Fibroblast of peridontal ligament (primary cell): Measurements from ENCODE around the gene ERBB4.
A peak's percentile ranks its signal among the peaks of the same experiment; 100 is the strongest.
"Not testable (repeated sequence)": the region's sequence is repeated elsewhere in the genome, so short reads cannot be mapped to it uniquely, and the experiment has no call there.

Experiments used
- DNase-seq: peaks from one replicate; pipeline ENCODE4 v3.0.0-alpha.2; 2010; ENCODE audit errors: extremely low read depth

The ERBB4 gene

DNA sequence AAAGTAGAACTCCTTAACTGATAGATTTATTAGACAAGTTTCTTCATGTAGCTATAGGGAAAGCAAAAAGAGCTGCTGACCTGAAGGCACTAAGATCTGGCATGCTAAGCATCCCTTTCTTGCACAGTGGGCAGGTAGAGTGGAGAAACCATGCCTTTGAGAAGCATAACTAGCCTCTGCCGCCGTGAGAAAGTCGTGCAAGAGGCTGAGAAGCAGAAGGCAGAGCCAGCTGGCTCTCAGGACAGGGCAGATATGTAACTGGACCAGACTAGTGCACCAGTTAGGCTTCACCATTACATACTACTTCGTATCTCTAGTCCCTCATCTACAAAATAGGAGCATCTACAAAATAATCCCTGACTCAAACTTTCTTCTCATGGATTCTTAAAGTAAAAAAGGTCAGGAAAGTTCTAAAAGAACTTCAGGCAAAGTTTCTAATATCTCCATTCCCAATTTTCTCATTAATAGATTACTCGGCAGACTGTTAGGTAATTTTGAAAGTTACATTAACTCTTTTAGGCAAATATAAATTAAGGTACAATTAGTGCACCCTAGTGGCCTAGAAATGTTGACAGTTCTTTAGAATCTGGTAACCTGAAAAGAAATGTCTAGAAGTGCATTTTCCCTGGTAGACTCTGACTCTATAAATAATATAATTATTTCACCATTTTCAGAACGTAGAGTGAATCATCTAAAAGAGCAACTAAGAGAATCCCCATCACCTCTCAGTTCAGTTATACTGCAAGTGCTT is 10.3 kb downstream of the ERBB4 start:
- no peak for DNase-seq

GRCh38 chr2:212526059-212526458 is 12.5 kb downstream of the ERBB4 start:
- DNase-seq, result no peak

DNA sequence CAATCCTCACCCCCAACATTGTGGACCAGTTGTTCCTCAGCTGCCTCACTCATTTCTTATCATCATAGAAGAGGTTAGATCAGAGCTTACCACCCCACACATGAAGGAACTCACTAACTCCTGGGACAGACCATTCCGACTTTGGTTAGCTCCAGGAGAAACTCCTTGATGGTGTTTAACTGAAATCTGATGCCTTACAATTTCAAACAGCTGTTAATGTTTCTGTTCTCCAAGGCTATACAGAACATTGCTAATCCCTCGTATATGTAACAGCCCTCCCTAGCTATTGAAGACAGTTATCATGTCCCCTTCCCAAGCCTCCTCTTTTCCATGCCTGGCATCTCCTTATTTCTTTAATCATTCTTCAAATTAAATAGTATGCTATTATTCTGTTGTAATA is 14.8 kb downstream of the ERBB4 start:
- DNase-seq, result no peak

DNA sequence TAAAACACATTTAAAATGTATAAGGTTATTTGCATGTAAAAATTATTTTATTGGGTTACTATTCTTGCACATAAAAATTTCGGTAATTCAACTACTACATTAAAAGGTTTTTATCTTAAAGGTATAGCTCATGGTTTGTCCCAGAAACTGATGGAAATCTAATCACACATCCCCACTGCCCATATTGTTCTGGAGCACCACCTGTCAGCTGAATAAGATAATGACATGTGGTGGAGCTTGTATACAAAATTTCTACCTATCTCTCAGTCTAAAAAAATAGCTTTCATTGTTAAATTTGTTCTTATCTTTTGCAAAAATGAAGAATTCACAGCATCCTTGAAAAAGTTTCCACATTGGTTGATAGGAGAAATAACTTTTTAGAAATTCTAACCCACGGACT is 18.3 kb downstream of the ERBB4 start:
- peak; percentile 37 for DNase-seq

DNA sequence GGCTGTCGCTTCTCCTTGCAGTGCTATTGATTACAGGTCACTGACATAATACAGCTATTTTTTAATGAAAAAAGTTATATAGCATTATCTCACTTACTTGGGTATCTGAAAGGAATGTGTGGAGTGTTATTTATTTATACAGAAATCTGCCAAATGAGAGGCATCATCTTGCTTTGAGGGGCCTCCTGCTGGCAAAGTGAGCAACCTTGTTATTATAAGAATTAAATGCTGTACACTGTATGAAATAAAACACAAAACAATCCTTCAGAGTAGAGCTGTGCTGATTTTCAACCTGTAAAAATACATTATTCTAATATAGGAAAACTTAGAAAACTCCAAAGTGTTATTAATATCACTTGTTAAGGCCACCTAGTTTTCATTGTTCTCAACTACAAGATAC is 20.9 kb downstream of the ERBB4 start:
- DNase-seq, result no peak

- no peak for DNase-seq
These were observed 33.0 kb downstream of the ERBB4 start for GRCh38 chr2:212505586-212505985.

DNA sequence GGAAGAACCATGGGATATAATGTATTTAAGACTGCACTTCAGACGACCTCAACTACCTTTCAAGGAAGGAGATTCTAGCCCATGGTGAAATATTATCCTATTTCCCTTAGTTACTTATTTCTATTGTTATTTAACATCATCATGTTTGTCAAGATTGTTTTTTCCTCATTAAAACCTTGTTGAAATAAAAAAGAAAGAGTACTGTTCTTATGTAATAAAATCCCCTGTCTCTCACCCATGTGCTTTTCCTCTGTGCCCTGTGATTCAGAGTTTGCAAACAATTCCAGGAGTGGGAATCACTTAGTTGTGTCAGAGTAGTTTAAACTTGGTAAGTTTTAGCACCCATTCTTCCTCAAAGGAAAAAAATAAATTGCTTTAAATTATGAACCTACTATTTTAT is 43.6 kb downstream of the ERBB4 start:
- no peak for DNase-seq

DNA sequence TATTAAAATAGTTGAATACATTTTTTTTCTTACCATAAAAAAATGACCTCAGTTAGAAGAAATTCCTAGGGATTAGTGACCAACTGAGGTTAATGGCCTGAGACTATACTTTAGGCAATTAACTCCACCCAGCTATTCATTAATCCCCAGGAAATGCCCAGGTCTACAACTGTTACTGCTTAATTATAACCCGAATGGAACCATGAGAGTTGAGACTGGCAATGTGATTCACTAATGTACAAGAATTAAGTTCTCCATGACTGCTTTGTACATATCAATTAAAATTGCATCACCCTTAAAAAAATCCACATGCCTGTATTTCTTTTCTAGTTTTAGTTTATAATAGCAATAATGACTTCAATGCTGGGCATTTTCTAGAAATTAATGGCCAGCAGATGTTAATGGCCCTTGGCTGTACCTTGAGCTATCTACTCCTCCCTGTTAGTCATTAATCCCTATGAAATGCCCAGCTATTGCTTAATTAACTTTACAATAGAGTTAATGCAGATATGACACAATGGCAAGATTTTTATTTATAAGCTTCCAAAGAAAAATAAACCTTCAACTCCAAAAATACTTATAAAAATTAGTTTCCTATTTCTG is 44.1 kb downstream of the ERBB4 start:
- no peak for DNase-seq

GRCh38 chr2:212489719-212490346 is 48.8 kb downstream of the ERBB4 start:
- DNase-seq, result no peak

- DNase-seq, result no peak
These were observed 50.0 kb downstream of the ERBB4 start for GRCh38 chr2:212488611-212489010.

- DNase-seq, result no peak
These were observed 54.0 kb downstream of the ERBB4 start for GRCh38 chr2:212484563-212485080.

GRCh38 chr2:212480447-212480846 is 58.2 kb downstream of the ERBB4 start:
- no peak for DNase-seq

- DNase-seq, result no peak
These were observed 61.0 kb downstream of the ERBB4 start for GRCh38 chr2:212477571-212477970.

DNA sequence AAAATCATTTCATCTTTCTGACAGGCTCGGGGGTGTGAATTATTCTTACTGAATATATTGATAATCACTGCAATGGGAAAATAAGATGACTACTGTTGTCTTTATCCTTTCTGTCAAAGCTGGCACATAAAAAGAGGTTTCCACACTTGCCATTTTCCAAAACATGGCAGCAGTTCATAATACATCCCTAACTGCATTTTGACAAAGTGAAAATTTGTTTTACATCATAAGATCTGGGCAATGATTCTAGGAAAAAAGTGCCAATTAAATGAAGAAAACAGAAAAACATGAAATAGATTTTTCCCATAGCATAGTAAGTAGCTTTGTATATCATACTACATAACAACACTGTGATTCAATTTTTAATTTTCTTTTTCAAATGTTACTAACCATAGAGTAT is 65.4 kb downstream of the ERBB4 start:
- DNase-seq, result no peak

- DNase-seq, result not testable (repeated sequence)
These were observed 71.1 kb downstream of the ERBB4 start for GRCh38 chr2:212467551-212467950.

DNA sequence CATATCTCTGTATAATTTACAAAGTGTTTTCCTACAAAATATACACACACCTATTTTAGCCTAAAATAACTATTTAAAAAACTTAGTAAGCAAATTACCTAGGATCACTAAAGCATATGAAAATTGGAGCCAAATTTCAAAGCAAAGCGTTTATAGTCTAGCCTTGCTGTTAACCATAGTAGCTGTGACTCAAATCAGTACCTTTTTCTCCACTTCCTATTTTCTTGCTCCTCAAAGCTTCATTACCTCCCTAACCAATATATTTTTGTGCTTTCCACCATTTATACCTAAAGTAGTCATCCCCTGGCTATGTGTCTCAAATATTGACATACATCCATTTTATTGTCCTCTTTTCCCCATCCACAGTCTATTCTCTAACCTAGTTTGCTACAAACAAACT is 73.1 kb downstream of the ERBB4 start:
- no peak for DNase-seq

- DNase-seq, result not testable (repeated sequence)
These were observed 76.9 kb downstream of the ERBB4 start for GRCh38 chr2:212461708-212462107.

DNA sequence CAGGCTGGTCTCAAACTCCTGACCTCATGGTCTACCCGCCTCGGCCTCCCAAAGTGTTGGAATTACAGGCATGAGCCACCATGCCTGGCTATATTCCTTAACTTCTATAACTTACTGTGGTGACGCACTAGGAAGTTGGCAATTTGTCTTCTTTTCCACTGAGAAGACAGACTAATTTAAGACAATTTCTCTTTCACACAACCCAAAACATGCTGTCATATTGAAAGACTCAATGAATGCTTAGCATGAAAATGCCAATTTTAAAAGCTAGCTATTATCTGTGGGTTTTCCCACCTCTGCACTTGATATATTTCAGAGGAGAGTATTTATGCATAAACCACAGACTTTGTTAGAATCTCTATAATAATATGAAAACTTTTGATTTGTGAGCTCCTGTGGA is 84.5 kb downstream of the ERBB4 start:
- DNase-seq, result no peak

DNA sequence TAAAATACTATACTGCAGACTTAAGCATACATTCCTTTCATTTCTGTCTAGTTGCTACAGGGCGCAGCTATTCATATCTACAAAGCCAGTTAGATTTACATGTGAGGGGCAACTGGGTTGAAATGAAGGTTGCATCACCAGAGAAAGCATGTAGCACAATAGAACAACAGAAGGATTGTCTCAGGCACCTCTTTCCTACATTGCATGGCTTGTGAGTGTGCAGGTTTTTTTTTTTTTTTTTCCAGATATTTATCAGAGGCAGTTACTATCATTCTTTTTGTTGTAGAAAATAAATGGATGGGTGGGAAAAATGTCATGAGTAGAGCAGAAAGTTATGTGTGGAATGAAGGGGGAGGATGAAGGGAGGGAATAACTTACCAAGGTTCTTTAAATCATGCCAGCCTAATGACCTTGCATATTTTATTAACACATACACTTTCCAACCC is 86.8 kb downstream of the ERBB4 start:
- DNase-seq, result peak; percentile 33

DNA sequence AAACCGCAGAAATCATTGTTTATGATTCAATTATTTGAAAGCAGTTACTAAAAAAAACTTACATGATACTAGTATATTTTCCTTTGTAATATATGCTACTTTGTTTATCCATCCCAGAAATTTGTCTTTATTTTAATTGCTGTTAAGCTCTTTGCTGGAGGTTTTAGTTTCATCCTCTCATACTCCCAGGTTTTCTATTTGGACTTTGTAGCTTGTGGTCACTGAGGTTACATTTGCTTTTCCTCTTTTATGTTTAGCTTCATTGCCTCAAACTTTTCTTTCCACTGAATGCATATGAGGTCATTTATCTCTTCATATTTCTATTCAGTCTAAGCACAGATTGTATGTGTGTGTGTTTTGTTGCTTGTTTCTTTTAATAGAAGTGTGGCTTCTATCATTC is 89.9 kb downstream of the ERBB4 start:
- DNase-seq, result peak; percentile 25

DNA sequence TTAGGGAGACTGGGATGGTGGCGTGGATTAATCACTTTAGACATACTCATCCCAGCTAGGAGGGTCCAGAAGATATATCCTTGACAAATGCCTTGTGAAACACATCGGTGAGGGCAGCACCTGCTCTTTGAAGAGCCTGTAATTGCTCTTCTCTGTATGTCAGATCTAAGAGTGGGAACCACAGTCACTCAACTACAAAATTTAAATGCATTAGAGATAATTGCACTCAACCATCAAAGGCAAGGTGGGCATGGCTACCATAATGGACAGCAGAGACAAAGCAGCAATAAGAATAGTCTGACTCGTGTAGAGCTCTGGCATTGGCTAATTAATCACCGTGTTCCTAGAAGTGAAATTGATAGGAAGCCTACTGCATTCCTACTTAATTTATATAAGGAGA is 96.8 kb downstream of the ERBB4 start:
- DNase-seq, result no peak

DNA sequence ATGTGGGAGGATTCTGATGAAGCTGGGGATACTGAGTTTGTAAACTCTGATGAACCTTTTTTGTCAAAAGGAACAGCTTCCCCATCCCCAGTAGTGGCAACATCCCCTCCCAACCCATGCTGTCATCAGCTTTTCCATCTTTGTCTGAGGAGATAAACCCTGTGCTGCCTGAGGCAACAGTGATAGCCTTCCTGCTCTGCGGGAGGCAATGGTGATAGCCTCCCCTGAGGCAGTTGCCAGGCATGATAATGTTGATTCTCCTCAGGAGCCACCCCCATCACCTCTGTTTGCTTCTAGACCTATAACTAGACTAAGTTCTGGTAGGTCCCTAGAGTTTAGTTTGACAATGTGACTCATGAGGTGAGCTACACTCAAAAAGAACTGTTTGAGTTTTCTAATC is 97.5 kb downstream of the ERBB4 start:
- no peak for DNase-seq
